ENCODE measurements around the gene SLIRP.

DNA sequence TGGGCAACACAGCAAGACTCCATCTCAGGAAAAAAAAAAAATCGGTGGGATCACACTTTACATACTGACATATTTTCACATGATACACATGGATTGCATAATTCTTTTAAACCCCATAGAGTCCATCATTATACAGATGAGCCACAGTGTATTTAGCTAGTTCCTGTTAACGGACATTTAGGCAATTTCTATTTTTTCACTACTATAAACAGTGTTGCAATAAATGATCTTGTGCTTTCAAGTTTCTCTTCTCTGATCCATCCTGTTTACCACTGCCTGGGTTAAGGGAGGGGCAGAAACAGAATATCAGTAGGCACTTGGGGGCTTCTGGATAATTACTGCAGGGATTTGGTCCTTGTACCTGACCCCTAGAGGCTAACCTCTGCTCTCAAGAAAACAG, 48.1 kb upstream of the SLIRP start:
- no peak for TF ChIP-seq SP1 (IDR thresholded peaks at IDR 0.05)
- TF ChIP-seq FOXK2 (IDR thresholded peaks at IDR 0.05): no peak
- TF ChIP-seq L3MBTL2 (conservative IDR thresholded peaks at IDR 0.05): no peak
- no peak for TF ChIP-seq FOXM1 (IDR thresholded peaks at IDR 0.05; ENCODE audit: borderline replicate concordance)
- no peak for TF ChIP-seq ELF4 (IDR thresholded peaks at IDR 0.05)
- no peak for TF ChIP-seq LEF1 (IDR thresholded peaks at IDR 0.05; ENCODE audit: borderline replicate concordance)
- no peak for TF ChIP-seq FOXA1 (IDR thresholded peaks at IDR 0.05)
